DMS 273 (cell line): Measurements from ENCODE around the gene SUMO4.
"Not testable (repeated sequence)": the region's sequence is repeated elsewhere in the genome, so short reads cannot be mapped to it uniquely, and the experiment has no call there.

Source experiments
- DNase-seq: peaks from one replicate; lab custom pipeline; 2025; ENCODE audit not compliant: unreplicated experiment; lab: John Stamatoyannopoulos, UW

The SUMO4 gene

DNA sequence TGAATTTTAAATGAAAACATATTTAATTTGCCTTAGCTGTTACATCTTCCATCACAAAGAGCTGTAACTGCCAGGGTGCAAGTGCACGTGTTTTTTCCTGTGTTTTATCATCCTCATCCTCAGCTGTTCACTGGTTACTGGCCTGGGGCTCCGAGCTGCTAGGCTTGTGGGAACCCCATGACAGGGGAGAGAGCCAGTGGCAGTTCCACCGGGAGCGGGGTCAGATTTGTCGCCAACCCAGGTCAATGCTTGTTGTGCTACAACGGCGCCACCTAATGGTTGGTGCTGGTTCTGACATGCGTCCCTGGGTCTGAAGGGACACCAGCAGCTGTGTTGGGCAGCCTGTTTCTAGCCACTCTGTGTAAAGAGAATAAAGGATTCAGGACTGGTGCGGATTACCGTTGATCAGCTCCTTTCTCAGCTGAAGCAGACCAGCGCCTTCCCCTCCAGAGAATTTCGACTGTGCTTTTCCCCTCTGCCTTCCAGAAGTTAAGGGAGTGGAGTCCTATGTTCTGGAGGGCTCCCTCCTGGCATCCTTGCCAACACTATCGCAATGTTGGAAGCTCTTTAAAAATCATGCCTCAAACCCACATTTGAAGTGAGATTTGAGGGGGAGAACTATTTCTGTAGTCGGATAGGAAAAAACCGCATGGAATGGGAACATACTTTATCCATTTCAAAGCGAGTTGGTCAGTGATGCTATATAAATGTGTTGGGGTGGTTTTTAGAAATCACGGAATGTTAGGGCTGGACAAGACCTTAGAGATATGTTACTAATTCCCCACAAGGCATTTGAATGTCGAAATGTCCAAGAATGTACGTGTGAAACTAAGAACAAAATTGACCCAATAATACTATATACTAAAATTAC lies 32.1 kb downstream of the SUMO4 start:
- peak; percentile 93 for DNase-seq

DNA sequence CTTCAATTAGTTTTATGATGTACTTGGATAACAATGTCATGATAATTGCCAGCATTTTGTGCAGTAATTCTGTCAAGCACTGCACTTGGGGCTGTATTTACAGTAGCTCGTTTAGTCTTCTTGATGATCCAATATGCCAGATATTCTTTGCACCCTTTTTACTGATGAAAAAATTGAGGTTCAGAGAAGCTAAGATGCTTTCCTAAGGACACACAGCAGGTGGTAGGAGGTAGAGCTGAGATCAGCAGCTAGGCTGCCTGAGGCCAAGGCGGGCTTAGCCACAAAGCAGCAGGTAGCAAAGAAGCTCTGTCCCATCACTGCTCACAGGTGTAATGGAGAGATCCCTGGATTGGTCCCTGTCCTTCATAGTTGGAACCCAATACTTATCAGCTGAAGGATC lies 33.3 kb downstream of the SUMO4 start:
- DNase-seq: no peak

DNA sequence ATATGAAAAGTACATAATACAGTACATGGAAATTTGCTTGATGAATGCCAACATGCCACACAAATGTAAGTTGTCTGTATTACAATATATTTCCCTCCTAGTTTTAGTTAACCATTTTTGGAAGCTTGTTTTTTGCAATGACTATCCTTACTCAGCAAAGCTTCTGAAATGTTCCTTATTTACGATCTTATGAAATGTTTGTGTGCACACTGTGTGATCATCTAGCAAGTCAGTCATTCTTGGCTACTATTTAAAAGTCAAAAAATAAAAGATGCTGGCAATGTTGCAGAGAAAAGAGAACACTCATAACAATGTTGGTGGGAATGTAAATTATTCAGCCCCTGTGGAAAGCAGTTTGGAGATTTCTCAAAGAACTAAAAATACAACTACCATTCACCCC lies 33.8 kb downstream of the SUMO4 start:
- no peak for DNase-seq

- no peak for DNase-seq
Observed at GRCh38 chr6:149435919-149436586, 36.0 kb downstream of the SUMO4 start.

DNA sequence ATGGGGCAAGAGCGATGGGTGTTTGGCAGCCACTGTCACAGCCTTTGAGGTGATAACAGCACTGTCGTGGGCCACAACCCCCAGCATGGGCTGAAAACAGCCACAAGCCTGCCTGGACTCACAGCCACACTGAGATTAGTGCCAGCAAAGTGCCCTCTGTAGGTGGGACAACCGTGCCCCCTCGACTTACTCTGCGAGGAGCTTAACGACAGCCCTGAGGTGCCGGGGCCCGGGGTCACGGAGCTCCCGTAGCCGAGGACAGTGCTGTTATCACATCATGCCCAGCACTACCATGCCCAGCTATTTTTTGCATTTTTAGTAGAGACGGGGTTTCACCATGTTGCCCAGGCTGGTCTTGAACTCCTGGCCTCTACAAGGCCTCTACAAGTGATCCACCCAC lies 36.6 kb downstream of the SUMO4 start:
- DNase-seq: no peak

DNA sequence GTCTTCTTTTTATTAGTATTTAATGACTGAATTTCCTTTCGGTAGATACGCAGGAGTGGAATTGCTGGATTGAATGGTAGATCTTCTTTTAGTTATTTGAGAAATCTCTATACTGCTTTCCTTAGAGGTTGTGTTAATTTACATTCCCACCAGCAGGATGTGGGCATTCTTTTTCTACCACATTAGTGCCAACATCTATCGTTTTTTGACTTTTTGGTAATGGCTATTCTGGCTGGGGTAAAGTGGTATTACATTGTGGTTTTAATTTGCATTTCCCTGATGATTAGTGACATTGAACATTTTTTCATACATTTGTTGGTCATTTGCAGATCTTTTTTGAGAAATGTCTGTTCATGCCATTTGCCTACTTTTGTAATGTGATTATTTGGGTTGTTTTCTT lies 37.1 kb downstream of the SUMO4 start:
- no peak for DNase-seq

GRCh38 chr6:149438855-149439254 lies 38.8 kb downstream of the SUMO4 start:
- DNase-seq: no peak

- DNase-seq: no peak
Observed at GRCh38 chr6:149439626-149440025, 39.6 kb downstream of the SUMO4 start.

- DNase-seq: no peak
Observed at GRCh38 chr6:149440735-149441671, 40.9 kb downstream of the SUMO4 start.

DNA sequence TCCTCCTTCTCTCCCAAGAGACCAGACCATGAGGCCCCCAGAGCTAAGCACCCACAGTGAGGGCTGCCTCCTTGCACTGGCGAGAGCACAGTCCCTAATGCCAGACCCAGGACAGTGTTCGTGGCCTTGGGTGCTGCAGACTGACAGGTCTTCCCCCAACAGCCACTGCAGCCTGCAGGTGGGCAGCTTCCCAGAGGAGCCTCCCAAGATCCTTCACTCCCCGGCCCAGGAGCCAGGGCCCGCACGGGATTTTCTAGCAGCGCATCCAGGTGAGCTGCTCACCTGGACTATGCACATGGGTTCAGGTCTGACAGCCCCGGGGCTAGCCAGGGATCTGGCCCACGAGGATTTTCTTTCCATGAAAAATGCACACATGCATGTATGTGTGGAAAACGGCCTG lies 41.7 kb downstream of the SUMO4 start:
- no peak for DNase-seq

- DNase-seq: no peak
Observed at GRCh38 chr6:149443411-149444181, 43.5 kb downstream of the SUMO4 start.

DNA sequence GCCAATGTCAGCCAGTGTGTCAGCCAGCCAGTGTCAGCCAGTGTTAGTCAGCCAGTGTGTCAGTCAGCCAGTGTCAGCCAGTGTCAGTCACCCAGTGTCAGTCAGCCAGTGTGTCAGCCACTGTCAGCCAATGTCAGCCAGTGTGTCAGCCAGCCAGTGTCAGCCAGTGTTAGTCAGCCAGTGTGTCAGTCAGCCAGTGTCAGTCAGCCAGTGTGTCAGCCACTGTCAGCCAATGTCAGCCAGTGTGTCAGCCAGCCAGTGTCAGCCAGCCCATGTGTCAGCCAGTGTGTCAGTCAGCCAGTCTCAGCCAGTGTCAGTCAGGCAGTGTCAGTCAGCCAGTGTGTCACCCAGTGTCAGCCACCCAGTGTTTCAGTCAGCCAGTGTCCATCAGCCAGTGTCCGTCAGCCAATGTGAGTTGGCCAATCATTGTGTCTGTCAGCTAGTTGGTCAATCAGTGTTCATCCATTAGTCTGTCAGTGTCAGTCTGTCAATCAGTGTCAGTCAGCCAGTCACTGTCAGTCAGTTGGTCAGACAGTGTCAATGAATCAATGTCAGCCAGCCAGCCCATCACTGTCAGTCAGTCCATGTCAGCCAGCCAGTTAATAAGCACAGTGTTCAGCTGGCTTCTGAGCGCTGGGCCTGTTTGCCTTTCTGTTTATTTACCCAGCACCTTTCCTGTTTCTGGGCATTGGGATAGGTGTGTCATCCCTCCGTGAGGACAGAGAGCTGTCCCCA lies 44.5 kb downstream of the SUMO4 start:
- DNase-seq: not testable (repeated sequence)

DNA sequence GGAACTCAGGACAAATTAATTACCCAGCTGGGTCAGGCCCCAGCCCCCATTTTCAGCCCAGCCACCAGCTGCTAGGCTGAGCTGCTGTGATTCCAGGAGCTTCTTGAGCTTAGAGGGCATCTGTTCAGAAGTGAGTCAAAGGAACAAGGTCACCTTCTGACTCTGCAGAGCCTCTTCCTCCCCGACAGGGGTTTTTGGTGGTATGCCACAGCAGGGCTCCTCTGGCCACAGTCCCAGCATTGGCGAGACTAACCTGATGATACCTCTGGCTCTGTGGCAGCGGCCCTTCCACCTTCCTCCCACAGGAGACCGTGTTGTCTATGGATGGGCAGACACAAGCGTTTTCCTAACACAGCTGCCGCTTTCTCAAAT lies 45.0 kb downstream of the SUMO4 start:
- no peak for DNase-seq

- DNase-seq: no peak
Observed at GRCh38 chr6:149445573-149445972, 45.5 kb downstream of the SUMO4 start.

- peak; percentile 20 for DNase-seq
Observed at GRCh38 chr6:149446791-149447376, 46.8 kb downstream of the SUMO4 start.

DNA sequence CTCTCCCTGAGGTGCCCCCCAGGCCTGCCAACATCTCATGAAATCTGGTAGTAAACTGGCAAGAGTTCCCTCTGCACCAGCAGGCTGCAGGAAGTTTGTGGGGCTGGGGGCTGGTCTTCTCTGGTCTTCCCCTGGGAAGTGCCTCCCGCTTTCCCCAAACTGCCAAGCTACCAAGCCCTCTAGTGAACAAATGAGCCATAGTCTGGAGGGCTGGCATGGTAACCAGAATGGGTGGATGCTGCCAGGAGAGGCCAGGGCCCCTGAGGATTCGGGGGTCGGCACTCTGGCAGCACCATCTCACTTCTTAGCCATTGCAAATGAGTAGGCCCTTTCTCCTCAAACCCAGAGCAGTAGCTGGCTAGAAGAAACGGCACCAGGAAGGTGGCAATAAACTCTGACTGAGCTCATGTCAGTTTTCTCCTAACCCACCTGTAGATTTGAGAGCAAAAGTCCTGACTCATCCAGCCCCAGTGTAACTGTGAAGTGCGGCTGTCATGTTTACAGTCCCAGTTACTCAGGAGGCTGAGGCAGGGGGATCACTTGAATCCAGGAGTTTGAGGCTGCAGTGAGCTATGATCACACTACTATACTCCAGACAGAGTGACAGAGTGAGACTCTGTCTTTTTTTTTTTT lies 48.9 kb downstream of the SUMO4 start:
- peak; percentile 17 for DNase-seq

- DNase-seq: no peak
Observed at GRCh38 chr6:149449831-149450678, 50.0 kb downstream of the SUMO4 start.
